Measurements from ENCODE around the gene PTX4. TPM values are rescaled to one million over a fixed set of nuclear protein-coding genes. Genes with fewer than 3 reads are reported as not detected.

Gene PTX4
- total and polyA plus RNA-seq, 4 donors, result 0.08 to 0.61 TPM; not detected in 2

DNA sequence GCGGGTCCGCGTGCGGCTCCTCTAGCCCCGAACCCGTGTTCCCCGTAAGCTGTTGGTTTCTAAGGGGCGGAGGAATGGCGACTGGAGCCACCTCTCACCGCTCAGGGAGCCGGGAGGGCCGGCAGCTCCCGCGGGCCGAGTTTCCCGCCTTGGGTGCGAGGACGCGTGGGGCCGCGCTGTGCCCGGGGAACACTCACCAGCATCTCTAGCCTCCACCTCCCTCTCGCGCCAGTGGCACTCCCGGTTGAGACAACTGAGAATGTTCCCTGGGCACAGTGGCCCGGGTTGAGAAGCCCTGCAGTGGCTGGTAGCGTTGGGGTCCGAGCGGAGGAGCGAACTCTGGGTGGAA is 5.0 kb upstream of the PTX4 start:
- Histone ChIP-seq H3K27me3 (ENCODE audit: control insufficient read depth in 4 of 4, insufficient read depth in 4 of 4, low read length in 3 of 4) (no peaks in the 10 kb centered on the region), H3K9ac (ENCODE audit: low read depth in 1 of 2, low read length in 2 of 2) (peak overlapping the region; percentile 44 to 66), H3K4me3 (ENCODE audit: low read depth in 1 of 3, low read length in 3 of 3) (peak overlapping the region; percentile 87 to 92 (median 89)), H3K9me3 (ENCODE audit: control insufficient read depth in 4 of 4, low read length in 3 of 4) (no peaks in the 10 kb centered on the region), H3K27ac (ENCODE audit: low read depth in 1 of 2, low read length in 2 of 2) (no peak overlapping the region), H3K4me1 (ENCODE audit: control insufficient read depth in 4 of 4, insufficient read depth in 4 of 4, low read length in 3 of 4) (peaks cover 9 to 22% (median 16%) of the 10 kb centered on the region in 4 donors), H3K36me3 (ENCODE audit: control insufficient read depth in 4 of 4, insufficient read depth in 3 of 4, low read depth in 1 of 4, low read length in 3 of 4) (peaks cover 0 to 23% (median 13%) of the 10 kb centered on the region in 4 donors)
- no peak for DNase-seq (ENCODE audit: low spot score)
- TF ChIP-seq NR2F2 (IDR thresholded peaks at IDR 0.05) (no peak), HNF4A (conservative IDR thresholded peaks at IDR 0.05) (no peak), YY1 (IDR thresholded peaks at IDR 0.05) (no peak), JUND (IDR thresholded peaks at IDR 0.05) (no peak)
- TF ChIP-seq, protein P1, sequence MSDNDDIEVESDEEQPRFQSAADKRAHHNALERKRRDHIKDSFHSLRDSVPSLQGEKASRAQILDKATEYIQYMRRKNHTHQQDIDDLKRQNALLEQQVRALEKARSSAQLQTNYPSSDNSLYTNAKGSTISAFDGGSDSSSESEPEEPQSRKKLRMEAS (IDR thresholded peaks at IDR 0.05), result no peak
- TF ChIP-seq, protein P2, sequence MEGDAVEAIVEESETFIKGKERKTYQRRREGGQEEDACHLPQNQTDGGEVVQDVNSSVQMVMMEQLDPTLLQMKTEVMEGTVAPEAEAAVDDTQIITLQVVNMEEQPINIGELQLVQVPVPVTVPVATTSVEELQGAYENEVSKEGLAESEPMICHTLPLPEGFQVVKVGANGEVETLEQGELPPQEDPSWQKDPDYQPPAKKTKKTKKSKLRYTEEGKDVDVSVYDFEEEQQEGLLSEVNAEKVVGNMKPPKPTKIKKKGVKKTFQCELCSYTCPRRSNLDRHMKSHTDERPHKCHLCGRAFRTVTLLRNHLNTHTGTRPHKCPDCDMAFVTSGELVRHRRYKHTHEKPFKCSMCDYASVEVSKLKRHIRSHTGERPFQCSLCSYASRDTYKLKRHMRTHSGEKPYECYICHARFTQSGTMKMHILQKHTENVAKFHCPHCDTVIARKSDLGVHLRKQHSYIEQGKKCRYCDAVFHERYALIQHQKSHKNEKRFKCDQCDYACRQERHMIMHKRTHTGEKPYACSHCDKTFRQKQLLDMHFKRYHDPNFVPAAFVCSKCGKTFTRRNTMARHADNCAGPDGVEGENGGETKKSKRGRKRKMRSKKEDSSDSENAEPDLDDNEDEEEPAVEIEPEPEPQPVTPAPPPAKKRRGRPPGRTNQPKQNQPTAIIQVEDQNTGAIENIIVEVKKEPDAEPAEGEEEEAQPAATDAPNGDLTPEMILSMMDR (IDR thresholded peaks at IDR 0.05; ENCODE audit: low read depth, low read length, missing input control), result no peak
- under 1% methylated on average over 30 of the region's 30 CpGs for WGBS

DNA sequence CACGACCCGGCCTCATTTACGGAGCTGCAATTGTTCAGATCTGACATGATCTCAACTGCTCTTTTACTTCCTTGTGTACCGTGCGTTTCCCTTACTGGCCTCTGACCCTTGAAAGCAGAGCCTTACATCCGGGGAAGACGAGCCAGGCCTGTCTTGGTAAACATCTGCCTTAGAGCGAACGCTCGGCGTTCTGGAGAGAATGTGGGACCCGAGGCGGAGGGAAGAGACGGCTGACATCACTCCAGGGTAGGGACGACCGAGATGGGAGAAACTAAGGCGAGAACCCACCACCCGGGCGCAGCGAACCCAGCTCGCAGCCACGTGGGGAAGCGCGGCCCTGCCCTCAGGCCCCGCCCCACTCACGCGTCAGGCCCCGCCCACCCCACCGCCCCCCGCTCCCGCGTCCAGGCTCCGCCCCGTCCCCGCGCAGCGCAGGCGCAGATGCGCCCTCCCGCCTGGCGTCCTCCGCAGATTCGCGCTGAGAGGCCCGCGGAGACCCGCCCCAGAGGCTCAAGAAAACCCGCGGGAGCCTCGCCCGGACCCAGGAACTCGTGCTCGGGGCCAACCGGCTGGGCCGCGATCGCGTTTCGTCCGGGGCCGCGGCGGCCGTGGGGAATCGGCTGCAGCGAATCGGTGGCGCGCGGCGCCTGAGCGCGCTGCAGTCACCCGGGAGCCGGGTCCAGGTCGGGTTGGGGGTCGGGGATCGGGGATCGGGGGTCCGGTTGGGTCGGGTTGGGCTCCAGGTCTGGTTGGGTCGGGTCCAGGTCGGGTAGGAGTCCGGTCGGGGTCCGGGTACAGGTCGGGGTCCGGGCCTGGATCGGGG is 4.4 kb upstream of the PTX4 start, which contains the start of gene TELO2:
TSS of gene TELO2 (plus strand) at position 438 of the 823 bp plus-strand sequence. CDS start 922 bp downstream, outside the sequence.
- DNase-seq (ENCODE audit: low spot score), result peak; percentile 93
- peak within 1 kb of the TSS; percentile 87 to 92 (median 89) for H3K4me3 ChIP-seq (ENCODE audit: low read depth in 1 of 3, low read length in 3 of 3)
- H3K36me3 ChIP-seq (ENCODE audit: control insufficient read depth in 4 of 4, insufficient read depth in 3 of 4, low read depth in 1 of 4, low read length in 3 of 4), result peaks cover 0 to 23% (median 13%) of the 10 kb centered on the region in 4 donors
- peaks cover 9 to 22% (median 16%) of the 10 kb centered on the region in 4 donors for H3K4me1 ChIP-seq (ENCODE audit: control insufficient read depth in 4 of 4, insufficient read depth in 4 of 4, low read length in 3 of 4)
- H3K9ac ChIP-seq (ENCODE audit: low read depth in 1 of 2, low read length in 2 of 2), result peak within 1 kb of the TSS; percentile 49 to 66
- TF ChIP-seq RXRA (IDR thresholded peaks at IDR 0.05), result peak in 1 of 2 donors; percentile 30
- peak; percentile 40 for TF ChIP-seq SP1 (IDR thresholded peaks at IDR 0.05)
- TF ChIP-seq, protein P1 (IDR thresholded peaks at IDR 0.05), result no peak
- TF ChIP-seq NR2F2 (IDR thresholded peaks at IDR 0.05), result peak; percentile 90
- TF ChIP-seq, protein P3, sequence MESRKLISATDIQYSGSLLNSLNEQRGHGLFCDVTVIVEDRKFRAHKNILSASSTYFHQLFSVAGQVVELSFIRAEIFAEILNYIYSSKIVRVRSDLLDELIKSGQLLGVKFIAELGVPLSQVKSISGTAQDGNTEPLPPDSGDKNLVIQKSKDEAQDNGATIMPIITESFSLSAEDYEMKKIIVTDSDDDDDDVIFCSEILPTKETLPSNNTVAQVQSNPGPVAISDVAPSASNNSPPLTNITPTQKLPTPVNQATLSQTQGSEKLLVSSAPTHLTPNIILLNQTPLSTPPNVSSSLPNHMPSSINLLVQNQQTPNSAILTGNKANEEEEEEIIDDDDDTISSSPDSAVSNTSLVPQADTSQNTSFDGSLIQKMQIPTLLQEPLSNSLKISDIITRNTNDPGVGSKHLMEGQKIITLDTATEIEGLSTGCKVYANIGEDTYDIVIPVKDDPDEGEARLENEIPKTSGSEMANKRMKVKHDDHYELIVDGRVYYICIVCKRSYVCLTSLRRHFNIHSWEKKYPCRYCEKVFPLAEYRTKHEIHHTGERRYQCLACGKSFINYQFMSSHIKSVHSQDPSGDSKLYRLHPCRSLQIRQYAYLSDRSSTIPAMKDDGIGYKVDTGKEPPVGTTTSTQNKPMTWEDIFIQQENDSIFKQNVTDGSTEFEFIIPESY (IDR thresholded peaks at IDR 0.05), result no peak
- WGBS, result 1% methylated on average over 89 of the region's 89 CpGs
- H3K27me3 ChIP-seq (ENCODE audit: control insufficient read depth in 4 of 4, insufficient read depth in 4 of 4, low read length in 3 of 4), result no peaks in the 10 kb centered on the region
- H3K27ac ChIP-seq (ENCODE audit: low read depth in 1 of 2, low read length in 2 of 2), result peak within 1 kb of the TSS; percentile 52 to 78
- H3K9me3 ChIP-seq (ENCODE audit: control insufficient read depth in 4 of 4, low read length in 3 of 4), result no peaks in the 10 kb centered on the region

Measured in liver (tissue), 9 donors.